HCT116 (cell line): ENCODE results near the gene ACVRL1. TPM values are rescaled to one million over a fixed set of nuclear protein-coding genes. Genes with fewer than 3 reads are reported as not detected.

Experiments
- ATAC-seq: fragments of 200-7000 bp; cut with Tn5 transposase; 2 replicates; pipeline ENCODE4 v1.9.1; 2020; ENCODE audit warnings: mild to moderate bottlenecking, moderate library complexity
- BruUV-seq: library from RNA; stranded (reverse); fragments of 400-500 nt; replicated peaks from 2 replicates; lab custom pipeline; 2021; lab: Mats Ljungman, UMichigan
- CTCF ChIA-PET: fragments of 300-600 bp; sonication (Branson Sonifier 250); formaldehyde crosslinking; loops from one replicate; lab custom pipeline; 2021; ENCODE audit warnings: antibody characterized with exemption; lab: Charles Lee
- POLR2A ChIA-PET: fragments of 300-600, 350-600 bp; sonication (Branson Sonifier 250); formaldehyde crosslinking; loops from one replicate; lab custom pipeline; 2021; ENCODE audit warnings: antibody characterized with exemption; lab: Charles Lee
- RAD21 ChIA-PET, 2 experiments: fragments of 300-600 bp; sonication (Branson Sonifier 250); formaldehyde crosslinking; loops; one replicate each; lab custom pipeline; 2023; ENCODE audit warnings: low total read pairs in 2 of 2; ENCODE audit not compliant: uncharacterized antibody in 2 of 2, unreplicated experiment in 2 of 2, low non-redundant PET in 1 of 2; lab: Charles Lee
- DNase-seq: peaks from one replicate; pipeline ENCODE4 v3.0.0-alpha.2; 2010; ENCODE audit warnings: low read depth, low spot score
- H2AFZ ChIP-seq: fragments of 200-600 bp; shearing (Covaris generic), sonication (generic); 2 replicates; pipeline ENCODE4 v1.6.1; 2017; ENCODE audit warnings: low read depth, mixed run types, mixed read lengths, antibody characterized with exemption, low read length; ENCODE audit not compliant: poor library complexity, severe bottlenecking
- H3K27ac ChIP-seq: 2 replicates; pipeline ENCODE4 v1.5.1; 2012; ENCODE audit warnings: low read depth, low read length
- H3K27me3 ChIP-seq: fragments of 200-600 bp; sonication (generic); 2 replicates; pipeline ENCODE4 v1.6.1; 2016; ENCODE audit warnings: mixed run types, low read length, mixed read lengths; ENCODE audit not compliant: insufficient read depth
- H3K36me3 ChIP-seq, 2 experiments: fragments of 200-500 bp in 1 of 2; fragments of 200-600 bp in 1 of 2; sonication (Bioruptor generic) in 1 of 2; sonication (generic) in 1 of 2; 2 replicates each; pipeline versions ENCODE4 v1.5.1 to v1.6.1; 2014 to 2016; ENCODE audit warnings: low read length in 2 of 2, inconsistent platforms in 1 of 2, mixed read lengths in 1 of 2, mixed run types in 1 of 2; ENCODE audit not compliant: insufficient read depth in 2 of 2, control insufficient read depth in 1 of 2
- H3K4me1 ChIP-seq, 2 experiments: fragments of 200-600 bp in 1 of 2; sonication (generic) in 1 of 2; 2 replicates each; pipeline versions ENCODE4 v1.5.1 to v1.6.1; 2012 to 2017; ENCODE audit warnings: low read length in 2 of 2, inconsistent platforms in 1 of 2, mild to moderate bottlenecking in 1 of 2, mixed read lengths in 1 of 2, mixed run types in 1 of 2, moderate library complexity in 1 of 2; ENCODE audit not compliant: insufficient read depth in 2 of 2, control insufficient read depth in 1 of 2
- H3K4me2 ChIP-seq: fragments of 200-600 bp; sonication (generic); 2 replicates; pipeline ENCODE4 v1.6.1; 2017; ENCODE audit warnings: mixed run types, low read length, mixed read lengths
- H3K4me3 ChIP-seq, 2 experiments: fragments of 200-600 bp in 1 of 2; sonication (generic) in 1 of 2; replicated peaks in 1 of 2; 2 replicates each; pipeline ENCODE4 v1.5.1; 2011 to 2016; ENCODE audit warnings: low read length in 2 of 2, control low read depth in 1 of 2, low read depth in 1 of 2, mild to moderate bottlenecking in 1 of 2, mixed read lengths in 1 of 2, mixed run types in 1 of 2
- H3K79me2 ChIP-seq: fragments of 200-600 bp; sonication (generic); 2 replicates; pipeline ENCODE4 v1.6.1; 2017; ENCODE audit warnings: mild to moderate bottlenecking, mixed run types, low read length, moderate library complexity, mixed read lengths; ENCODE audit not compliant: insufficient read depth
- H3K9ac ChIP-seq: fragments of 200-600 bp; sonication (generic); 2 replicates; pipeline ENCODE4 v1.6.1; 2016; ENCODE audit warnings: low read length, mixed read lengths
- H3K9me2 ChIP-seq: fragments of 200-600 bp; sonication (generic), shearing (Covaris generic); 2 replicates; pipeline ENCODE4 v1.6.1; 2017; ENCODE audit warnings: mixed run types, mild to moderate bottlenecking, moderate library complexity; ENCODE audit not compliant: insufficient read depth
- H3K9me3 ChIP-seq, 2 experiments: fragments of 200-500 bp in 1 of 2; fragments of 200-600 bp in 1 of 2; sonication (Bioruptor generic) in 1 of 2; sonication (generic) in 1 of 2; 2 replicates each; pipeline ENCODE4 v1.6.1; 2014 to 2017; ENCODE audit warnings: low read length in 2 of 2, mixed read lengths in 2 of 2, inconsistent platforms in 1 of 2, low read depth in 1 of 2, mild to moderate bottlenecking in 1 of 2, mixed run types in 1 of 2, moderate library complexity in 1 of 2; ENCODE audit not compliant: control insufficient read depth in 1 of 2, insufficient read depth in 1 of 2
- H4K20me1 ChIP-seq: fragments of 200-600 bp; sonication (generic), shearing (Covaris generic); 2 replicates; pipeline ENCODE4 v1.6.1; 2017; ENCODE audit warnings: mixed run types, mild to moderate bottlenecking, moderate library complexity; ENCODE audit not compliant: insufficient read depth
- ELF1 ChIP-seq: IDR thresholded peaks from 2 replicates; pipeline ENCODE4 v1.6.1; 2012; ENCODE audit warnings: low read depth, borderline replicate concordance
- EZH2 ChIP-seq: fragments of 200-600 bp; sonication (generic); IDR thresholded peaks from 2 replicates; pipeline ENCODE4 v1.6.1; 2017; ENCODE audit warnings: antibody characterized with exemption, mixed run types
- JUND ChIP-seq: IDR thresholded peaks from 2 replicates; pipeline ENCODE4 v1.6.1; 2012
- MAX ChIP-seq: IDR thresholded peaks from 2 replicates; pipeline ENCODE4 v1.6.1; 2012
- RAD21 ChIP-seq: IDR thresholded peaks from 2 replicates; pipeline ENCODE4 v1.6.1; 2012; ENCODE audit warnings: low read depth, mild to moderate bottlenecking
- REST ChIP-seq: IDR thresholded peaks from 2 replicates; pipeline ENCODE4 v1.6.1; 2012; ENCODE audit warnings: low read depth
- SP1 ChIP-seq: IDR thresholded peaks from 2 replicates; pipeline ENCODE4 v1.6.1; 2012; ENCODE audit warnings: low read depth
- SRF ChIP-seq: IDR thresholded peaks from 2 replicates; pipeline ENCODE4 v1.6.1; 2012; ENCODE audit warnings: low read depth
- ZBTB33 ChIP-seq: IDR thresholded peaks from 2 replicates; pipeline ENCODE4 v1.6.1; 2011; ENCODE audit warnings: mild to moderate bottlenecking, low read length, moderate library complexity; ENCODE audit not compliant: insufficient replicate concordance; ENCODE audit errors: extremely low read depth
- intact Hi-C: fragments of 100-400 bp; cut with micrococcal nuclease; formaldehyde crosslinking; loops from 2 replicates; pipeline ENCODE4 v1.10.0; 2022
- total RNA-seq: library from RNA; stranded (reverse); gene quantifications from one replicate; pipeline ENCODE4 v1.2.1, GENCODE V29; 2021; ENCODE audit not compliant: unreplicated experiment

Gene ACVRL1
- total RNA-seq, 1 experiment from 2014 or later = 2.5 TPM

- Histone ChIP-seq H3K4me3 (no peak overlapping the region), H3K9me2 (no peaks in the 10 kb centered on the region), H3K27me3 (no peaks in the 10 kb centered on the region), H3K36me3 (no peaks in the 10 kb centered on the region), H3K9ac (no peak overlapping the region), H3K27ac (no peak overlapping the region), H3K4me2 (no peak overlapping the region), H2AFZ (no peak overlapping the region), H3K4me1 (peaks cover 0 to 8% of the 10 kb centered on the region in 2 experiments; a peak in 2 of 4 replicates), H4K20me1 (no peaks in the 10 kb centered on the region), H3K79me2 (no peaks in the 10 kb centered on the region), H3K9me3 (no peaks in the 10 kb centered on the region)
- intact Hi-C loops = no loop called here
- no TSS peak for BruUV-seq
- TF ChIP-seq EZH2 = no peak
- TF ChIP-seq ZBTB33 = no peak
- TF ChIP-seq REST = no peak
- TF ChIP-seq SRF = no peak
- TF ChIP-seq MAX = no peak
- no peak for TF ChIP-seq SP1
- TF ChIP-seq ELF1 = no peak
- TF ChIP-seq JUND = no peak
- no peak for TF ChIP-seq RAD21
- POLR2A ChIA-PET = no interaction called here
- CTCF ChIA-PET = interaction anchor here (4.5 kb wide), 1 partner anchor 15 kb away, joined by 22 read pairs; no protein-coding TSS in a partner anchor
- DNase-seq (no peak), ATAC-seq (no peak)
- RAD21 ChIA-PET = no interaction called here
Measured at GRCh38 chr12:51897181-51897580, 10.1 kb upstream of the ACVRL1 start.
